Measurements from ENCODE around the gene MYG1.

The MYG1 gene, protein sequence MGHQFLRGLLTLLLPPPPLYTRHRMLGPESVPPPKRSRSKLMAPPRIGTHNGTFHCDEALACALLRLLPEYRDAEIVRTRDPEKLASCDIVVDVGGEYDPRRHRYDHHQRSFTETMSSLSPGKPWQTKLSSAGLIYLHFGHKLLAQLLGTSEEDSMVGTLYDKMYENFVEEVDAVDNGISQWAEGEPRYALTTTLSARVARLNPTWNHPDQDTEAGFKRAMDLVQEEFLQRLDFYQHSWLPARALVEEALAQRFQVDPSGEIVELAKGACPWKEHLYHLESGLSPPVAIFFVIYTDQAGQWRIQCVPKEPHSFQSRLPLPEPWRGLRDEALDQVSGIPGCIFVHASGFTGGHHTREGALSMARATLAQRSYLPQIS

DNA sequence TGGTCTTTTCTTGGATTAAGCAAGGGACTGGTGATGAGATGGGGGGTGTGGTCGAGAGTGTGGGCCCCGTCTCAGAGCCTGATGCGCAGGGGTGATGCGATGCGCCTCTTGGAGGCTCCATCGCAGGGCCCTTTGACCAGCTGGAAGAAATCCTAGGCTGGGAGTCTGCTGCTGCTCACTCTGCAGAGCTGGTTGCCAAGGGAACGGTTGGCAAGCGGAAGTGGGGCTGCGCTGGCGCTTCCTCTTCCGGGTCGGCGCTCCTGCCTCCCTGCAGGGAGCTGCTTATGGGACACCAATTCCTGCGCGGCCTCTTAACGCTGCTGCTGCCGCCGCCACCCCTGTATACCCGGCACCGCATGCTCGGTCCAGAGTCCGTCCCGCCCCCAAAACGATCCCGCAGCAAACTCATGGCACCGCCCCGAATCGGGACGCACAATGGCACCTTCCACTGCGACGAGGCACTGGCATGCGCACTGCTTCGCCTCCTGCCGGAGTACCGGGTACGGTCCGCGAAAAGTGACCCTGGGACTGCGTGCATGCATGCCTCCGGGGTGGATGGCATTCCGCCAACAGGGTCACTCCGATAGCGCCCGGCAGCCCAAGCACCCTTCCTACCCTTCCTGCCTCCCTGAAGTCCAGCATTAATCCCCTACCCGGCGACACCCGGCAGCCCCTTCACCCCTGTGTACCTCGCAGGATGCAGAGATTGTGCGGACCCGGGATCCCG lies at the start of gene MYG1:
MYG1 (plus strand) TSS at position 242 of the 727 bp plus-strand sequence; CDS start at position 285, 43 bp downstream.
- TF ChIP-seq, protein P1, sequence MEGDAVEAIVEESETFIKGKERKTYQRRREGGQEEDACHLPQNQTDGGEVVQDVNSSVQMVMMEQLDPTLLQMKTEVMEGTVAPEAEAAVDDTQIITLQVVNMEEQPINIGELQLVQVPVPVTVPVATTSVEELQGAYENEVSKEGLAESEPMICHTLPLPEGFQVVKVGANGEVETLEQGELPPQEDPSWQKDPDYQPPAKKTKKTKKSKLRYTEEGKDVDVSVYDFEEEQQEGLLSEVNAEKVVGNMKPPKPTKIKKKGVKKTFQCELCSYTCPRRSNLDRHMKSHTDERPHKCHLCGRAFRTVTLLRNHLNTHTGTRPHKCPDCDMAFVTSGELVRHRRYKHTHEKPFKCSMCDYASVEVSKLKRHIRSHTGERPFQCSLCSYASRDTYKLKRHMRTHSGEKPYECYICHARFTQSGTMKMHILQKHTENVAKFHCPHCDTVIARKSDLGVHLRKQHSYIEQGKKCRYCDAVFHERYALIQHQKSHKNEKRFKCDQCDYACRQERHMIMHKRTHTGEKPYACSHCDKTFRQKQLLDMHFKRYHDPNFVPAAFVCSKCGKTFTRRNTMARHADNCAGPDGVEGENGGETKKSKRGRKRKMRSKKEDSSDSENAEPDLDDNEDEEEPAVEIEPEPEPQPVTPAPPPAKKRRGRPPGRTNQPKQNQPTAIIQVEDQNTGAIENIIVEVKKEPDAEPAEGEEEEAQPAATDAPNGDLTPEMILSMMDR (IDR thresholded peaks at IDR 0.05; ENCODE audit: control insufficient read depth, insufficient read depth, low read depth, low read length, missing control alignments), result peak; percentile 35
- H3K4me3 ChIP-seq (ENCODE audit: control insufficient read depth, low read depth, low read length), result peak within 1 kb of the TSS; percentile 89
- no peak for DNase-seq (ENCODE audit: low read depth)

DNA sequence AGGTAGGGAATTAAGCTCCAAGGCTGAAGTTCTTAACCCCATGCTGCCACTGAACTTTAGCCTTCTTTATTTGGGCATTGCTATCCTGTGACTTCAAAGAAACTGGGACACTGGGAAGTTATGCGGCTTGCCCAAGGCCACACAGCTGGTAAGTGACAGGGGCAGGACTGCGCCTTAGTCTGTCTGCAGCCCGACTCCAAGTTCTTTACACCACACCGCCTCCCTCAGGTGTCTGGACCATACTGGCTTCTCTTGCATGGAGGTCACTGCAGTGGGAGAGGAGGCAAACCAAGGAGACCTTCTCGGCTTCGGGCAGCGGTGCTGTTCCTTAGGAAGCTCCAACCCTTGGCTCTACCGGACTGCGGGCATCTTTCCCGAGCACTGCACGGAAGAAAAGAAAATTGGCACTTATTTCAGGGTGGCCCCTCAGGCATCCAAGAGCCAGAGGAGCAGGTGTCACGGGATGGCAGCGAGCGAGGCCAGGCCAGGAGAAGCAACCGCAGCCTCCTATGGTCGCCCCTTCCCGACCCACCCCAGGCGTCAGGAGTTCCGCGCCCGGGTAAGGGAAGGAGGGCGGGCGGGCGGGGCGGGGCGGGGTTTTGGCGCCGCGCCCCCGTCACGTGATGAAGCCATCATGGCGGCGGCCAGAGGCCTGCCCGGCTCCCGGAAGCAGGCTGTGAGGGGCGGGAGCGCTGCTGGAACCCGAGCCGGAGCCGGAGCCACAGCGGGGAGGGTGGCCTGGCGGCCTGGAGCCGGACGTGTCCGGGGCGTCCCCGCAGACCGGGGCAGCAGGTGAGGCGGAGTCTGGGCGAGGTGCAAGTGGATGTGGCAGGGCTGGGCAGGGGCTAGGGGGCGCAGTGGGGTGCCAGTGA lies 47.8 kb upstream of the MYG1 start:
- TF ChIP-seq, protein P1 (IDR thresholded peaks at IDR 0.05; ENCODE audit: control insufficient read depth, insufficient read depth, low read depth, low read length, missing control alignments), result peak; percentile 56
- peak overlapping the region; percentile 96 for H3K4me3 ChIP-seq (ENCODE audit: control insufficient read depth, low read depth, low read length)
- no peak for DNase-seq (ENCODE audit: low read depth)

DNA sequence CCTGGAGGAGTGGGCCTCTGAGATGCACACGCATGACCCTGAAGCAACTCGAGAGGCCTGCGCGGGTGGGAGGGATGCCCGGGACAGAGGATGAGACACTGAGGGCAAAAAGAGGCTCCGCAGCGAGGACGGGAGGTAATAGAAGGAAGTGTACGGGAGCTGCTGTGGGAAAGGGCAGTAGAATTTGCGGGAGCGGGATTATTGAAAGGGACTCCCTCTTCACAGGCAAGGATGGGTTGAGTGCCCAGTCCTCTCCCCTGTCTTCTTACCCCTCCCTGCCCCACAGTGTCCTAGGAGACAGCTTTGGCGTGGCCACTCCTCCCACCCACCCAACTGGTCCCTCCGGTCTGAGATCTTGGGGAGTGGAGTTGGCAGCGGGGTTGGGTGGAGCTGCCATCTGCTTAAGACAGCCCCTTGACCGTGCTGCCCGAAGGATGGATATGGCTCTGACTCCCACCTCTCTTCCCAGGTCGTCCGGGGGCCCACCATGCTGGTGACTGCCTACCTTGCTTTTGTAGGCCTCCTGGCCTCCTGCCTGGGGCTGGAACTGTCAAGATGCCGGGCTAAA lies 47.1 kb upstream of the MYG1 start:
- no peak for DNase-seq (ENCODE audit: low read depth)
- TF ChIP-seq, protein P1 (IDR thresholded peaks at IDR 0.05; ENCODE audit: control insufficient read depth, insufficient read depth, low read depth, low read length, missing control alignments), result no peak
- H3K4me3 ChIP-seq (ENCODE audit: control insufficient read depth, low read depth, low read length), result peak overlapping the region; percentile 96

DNA sequence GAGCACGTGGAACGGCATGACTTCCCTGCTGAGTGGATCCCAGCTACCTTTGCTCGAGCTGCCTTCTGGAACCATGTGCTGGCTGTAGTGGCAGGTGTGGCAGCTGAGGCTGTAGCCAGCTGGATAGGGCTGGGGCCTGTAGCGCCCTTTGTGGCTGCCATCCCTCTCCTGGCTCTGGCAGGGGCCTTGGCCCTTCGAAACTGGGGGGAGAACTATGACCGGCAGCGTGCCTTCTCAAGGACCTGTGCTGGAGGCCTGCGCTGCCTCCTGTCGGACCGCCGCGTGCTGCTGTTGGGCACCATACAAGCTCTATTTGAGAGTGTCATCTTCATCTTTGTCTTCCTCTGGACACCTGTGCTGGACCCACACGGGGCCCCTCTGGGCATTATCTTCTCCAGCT lies 46.2 kb upstream of the MYG1 start:
- TF ChIP-seq, protein P1 (IDR thresholded peaks at IDR 0.05; ENCODE audit: control insufficient read depth, insufficient read depth, low read depth, low read length, missing control alignments), result no peak
- peak overlapping the region; percentile 96; the same call in 1 of the 2 replicates for H3K4me3 ChIP-seq (ENCODE audit: control insufficient read depth, low read depth, low read length)
- DNase-seq (ENCODE audit: low read depth), result no peak

DNA sequence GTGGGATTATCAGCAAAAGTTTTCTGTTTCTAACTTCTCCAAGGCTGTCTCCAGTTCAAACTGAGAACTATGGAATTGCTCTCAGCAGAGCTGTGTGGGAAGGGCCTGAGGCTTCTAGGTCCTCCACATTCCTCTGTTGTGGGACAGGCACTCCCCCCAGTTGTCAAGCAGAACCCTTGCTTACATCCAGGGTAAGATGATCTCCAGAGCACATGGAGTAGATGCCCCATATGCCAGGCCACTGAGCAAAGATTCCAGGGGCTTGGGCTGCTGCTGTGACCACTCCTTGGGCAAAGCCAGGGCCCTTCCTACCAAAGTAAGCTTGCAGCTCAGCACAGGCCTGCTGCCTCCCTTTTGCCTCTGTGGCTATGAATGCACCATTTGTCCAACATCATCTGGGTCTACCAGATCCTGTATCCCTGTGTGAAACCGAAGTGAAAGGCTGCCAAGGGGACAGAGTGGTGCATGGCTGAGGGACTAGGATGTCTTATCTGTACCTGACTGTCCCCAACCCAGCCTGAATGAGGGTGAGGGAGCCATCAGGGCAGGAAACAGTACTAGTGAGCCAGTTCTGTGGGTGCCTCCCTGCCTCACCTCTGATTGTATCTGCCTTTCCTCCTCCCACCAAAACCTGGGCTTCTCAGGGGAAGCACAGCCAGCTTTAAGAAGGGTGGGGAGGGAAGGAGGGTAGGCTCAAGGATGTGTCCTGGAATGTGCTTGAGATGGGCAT lies 44.5 kb upstream of the MYG1 start:
- TF ChIP-seq, protein P1 (IDR thresholded peaks at IDR 0.05; ENCODE audit: control insufficient read depth, insufficient read depth, low read depth, low read length, missing control alignments), result no peak
- H3K4me3 ChIP-seq (ENCODE audit: control insufficient read depth, low read depth, low read length), result no peak overlapping the region
- DNase-seq (ENCODE audit: low read depth), result no peak

Measured in AG09309 (cell line).